K562 (cell line): Measurements from ENCODE around the gene TAOK2. TPM values are rescaled to one million over a fixed set of nuclear protein-coding genes. Genes with fewer than 3 reads are reported as not detected.

Experiments
- ATAC-seq: fragments of 200-7000 bp; cut with Tn5 transposase; 3 replicates; pipeline ENCODE4 v1.9.1; 2020; ENCODE audit warnings: moderate library complexity
- BruUV-seq: library from RNA; stranded (reverse); fragments of 400-500 nt; replicated peaks from 2 replicates; lab custom pipeline; 2021; lab: Mats Ljungman, UMichigan
- CTCF ChIA-PET: fragments of 300-600 bp; formaldehyde crosslinking; extraction: SDS; loops from one replicate; lab custom pipeline; 2021; ENCODE audit warnings: low intra/inter-chr PET ratio; lab: Yijun Ruan, JAX
- POLR2A ChIA-PET: fragments of 300-600, 350-650 bp; sonication (Branson Sonifier 250); formaldehyde crosslinking; extraction: SDS; loops from one replicate; lab custom pipeline; 2021; ENCODE audit warnings: antibody characterized with exemption, inconsistent platforms; lab: Yijun Ruan, JAX
- DNase-seq, 4 experiments: peaks; one replicate each; pipeline versions ENCODE4 v3.0.0 to v3.0.0-alpha.2; 2011 to 2018; ENCODE audit warnings: low spot score in 3 of 4, mixed read lengths in 3 of 4; ENCODE audit errors: extremely low read depth in 1 of 4
- FAIRE-seq: peaks from 2 replicates; lab custom pipeline; 2011; peaks lifted over from hg19 to GRCh38; lab: Jason Lieb, UNC
- H2AFZ ChIP-seq: 2 replicates; pipeline ENCODE4 v1.6.0; 2011; ENCODE audit warnings: low read depth, low read length, control low read depth, inconsistent platforms
- H3K27ac ChIP-seq: fragments of 200-600 bp; 3 replicates; pipeline ENCODE4 v1.8.0; 2011; ENCODE audit warnings: low read depth, mild to moderate bottlenecking, control low read depth, inconsistent platforms, low read length, moderate library complexity, mixed read lengths; ENCODE audit errors: extremely low read depth
- H3K27me3 ChIP-seq, 2 experiments: fragments of 300-600 bp in 1 of 2; 2 replicates in 1 of 2; 3 replicates in 1 of 2; pipeline versions ENCODE4 v1.6.0 to v1.8.0; 2011; ENCODE audit warnings: inconsistent platforms in 2 of 2, low read length in 2 of 2, mild to moderate bottlenecking in 1 of 2, mixed read lengths in 1 of 2, moderate library complexity in 1 of 2; ENCODE audit not compliant: control insufficient read depth in 2 of 2, insufficient read depth in 2 of 2
- H3K36me3 ChIP-seq: fragments of 300-600 bp; 3 replicates; pipeline ENCODE4 v1.8.0; 2011; ENCODE audit warnings: mild to moderate bottlenecking, low read length, inconsistent platforms; ENCODE audit not compliant: control insufficient read depth, insufficient read depth
- H3K4me1 ChIP-seq, 2 experiments: fragments of 200-600 bp in 1 of 2; replicated peaks in 1 of 2; 2 replicates in 1 of 2; 3 replicates in 1 of 2; pipeline versions ENCODE4 v1.5.1 to v1.8.0; 2011; ENCODE audit warnings: inconsistent platforms in 2 of 2, low read length in 2 of 2, mild to moderate bottlenecking in 1 of 2, mixed read lengths in 1 of 2, moderate library complexity in 1 of 2; ENCODE audit not compliant: control insufficient read depth in 2 of 2, insufficient read depth in 2 of 2
- H3K4me2 ChIP-seq: 2 replicates; pipeline ENCODE4 v1.6.1; 2011; ENCODE audit warnings: low read length, control low read depth, inconsistent platforms, mixed read lengths; ENCODE audit not compliant: insufficient read depth
- H3K4me3 ChIP-seq: fragments of 200-600 bp; sonication (generic), shearing (Covaris generic); 2 replicates; pipeline ENCODE4 v1.5.1; 2016; ENCODE audit warnings: control low read depth, inconsistent platforms
- H3K79me2 ChIP-seq: fragments of 200-600 bp; 3 replicates; pipeline ENCODE4 v1.8.0; 2011; ENCODE audit warnings: low read length, inconsistent platforms; ENCODE audit not compliant: control insufficient read depth, insufficient read depth
- H3K9ac ChIP-seq, 2 experiments: 2 replicates each; pipeline versions ENCODE4 v1.6.0 to v1.6.1; 2011; ENCODE audit warnings: low read depth in 2 of 2, low read length in 2 of 2, control low read depth in 1 of 2, inconsistent platforms in 1 of 2, mild to moderate bottlenecking in 1 of 2, mixed read lengths in 1 of 2; ENCODE audit not compliant: insufficient read depth in 1 of 2
- H3K9me1 ChIP-seq: one replicate; pipeline ENCODE4 v1.6.0; 2011; ENCODE audit warnings: inconsistent platforms, mild to moderate bottlenecking, low read length, moderate library complexity; ENCODE audit not compliant: control insufficient read depth, insufficient read depth
- H3K9me3 ChIP-seq: replicated peaks from 2 replicates; pipeline ENCODE4 v1.5.1; 2011; ENCODE audit warnings: low read depth, low read length, inconsistent platforms; ENCODE audit not compliant: control insufficient read depth, insufficient read depth
- H4K20me1 ChIP-seq: replicated peaks from 2 replicates; pipeline ENCODE4 v1.6.1; 2011; ENCODE audit warnings: low read length, inconsistent platforms, mixed read lengths; ENCODE audit not compliant: control insufficient read depth, insufficient read depth
- ARID2 ChIP-seq: fragments of 450-650 bp; IDR thresholded peaks from 2 replicates; pipeline ENCODE4 v1.6.1; 2017; ENCODE audit warnings: antibody characterized with exemption, mild to moderate bottlenecking
- ASH1L ChIP-seq: fragments of 450-650 bp; IDR thresholded peaks from 2 replicates; pipeline ENCODE4 v1.6.1; 2018; ENCODE audit warnings: borderline replicate concordance, mild to moderate bottlenecking, low read depth; ENCODE audit not compliant: partially characterized antibody
- ATF3 ChIP-seq, 2 experiments: fragments of 450-650 bp in 1 of 2; sonication (generic) in 1 of 2; formaldehyde crosslinking in 1 of 2; IDR thresholded peaks in 1 of 2; conservative IDR thresholded peaks in 1 of 2; 2 replicates each; pipeline versions ENCODE4 v1.6.1 to v1.8.1; 2016 to 2023; ENCODE audit warnings: mild to moderate bottlenecking in 2 of 2, moderate library complexity in 2 of 2, inconsistent platforms in 1 of 2, missing genetic modification reagents in 1 of 2
- BDP1 ChIP-seq: IDR thresholded peaks from 3 replicates; pipeline ENCODE4 v1.6.1; 2011; ENCODE audit not compliant: insufficient read length, insufficient read depth
- HLTF ChIP-seq: fragments of 450-650 bp; IDR thresholded peaks from 2 replicates; pipeline ENCODE4 v1.6.1; 2016
- NCOA4 ChIP-seq: fragments of 450-650 bp; IDR thresholded peaks from 2 replicates; pipeline ENCODE4 v1.6.1; 2018; ENCODE audit warnings: mild to moderate bottlenecking; ENCODE audit not compliant: partially characterized antibody
- SOX6 ChIP-seq: fragments of 450-650 bp; IDR thresholded peaks from 2 replicates; pipeline ENCODE4 v1.6.1; 2014; ENCODE audit warnings: mild to moderate bottlenecking
- ZNF436 ChIP-seq: fragments of 250-450, 450-650 bp; sonication (Bioruptor Pico); formaldehyde crosslinking; IDR thresholded peaks from 2 replicates; pipeline ENCODE4 v1.7.0; 2020; ENCODE audit warnings: mild to moderate bottlenecking
- ZNF655 ChIP-seq: fragments of 250-450 bp; sonication (Bioruptor Pico); IDR thresholded peaks from 2 replicates; pipeline ENCODE4 v1.5.0; 2021
- WGBS: fragments of 100-300 bp; shearing (Covaris generic); methylation state at CpG from one replicate; pipeline ENCODE4 v1.1.6; 2016; ENCODE audit warnings: low coverage, mixed read lengths; ENCODE audit not compliant: insufficient coverage; ENCODE audit errors: missing lambda C conversion rate; 5-methylcytosine and 5-hydroxymethylcytosine counted together
- in situ Hi-C: fragments of 300-500 bp; cut with MboI; formaldehyde crosslinking; loops from 4 replicates; pipeline ENCODE4 v1.15.0; 2018; ENCODE audit warnings: inconsistent platforms, mixed read lengths
- intact Hi-C: fragments of 100-400 bp; cut with micrococcal nuclease; formaldehyde crosslinking; loops from 2 replicates; pipeline ENCODE4 v1.14.2; 2022
- polyA plus RNA-seq, 8 experiments: library from polyadenylated mRNA; depleted of rRNA in 4 of 8; stranded (reverse) in 5 of 8; unstranded in 3 of 8; fragments of >200 nt; fragmentation: Nextera tagmentation in 2 of 8; fragmentation: Illumina TruSeq in 1 of 8; extraction: Ambion mirVana in 2 of 8; extraction: Trizol in 1 of 8; gene quantifications; 2 replicates each; pipeline versions ENCODE4 v1.2.1 to v1.2.3, GENCODE V29; 2011 to 2014; ENCODE audit warnings: inconsistent platforms in 1 of 8, missing spikeins in 1 of 8
- total RNA-seq, 7 experiments: library from RNA; depleted of rRNA in 6 of 7; stranded (reverse); fragments of >200 nt in 6 of 7; fragmentation: Illumina TruSeq in 2 of 7; extraction: Trizol in 2 of 7; gene quantifications; 2 replicates each; pipeline versions ENCODE4 v1.2.1 to v1.2.3, GENCODE V29; 2011 to 2021; ENCODE audit warnings: low replicate concordance in 1 of 7
- TF ChIP-seq, protein P1 (sequence below): fragments of 250-450 bp; sonication (Bioruptor Pico); IDR thresholded peaks from 2 replicates; pipeline ENCODE4 v1.6.1; 2021; ENCODE audit warnings: mild to moderate bottlenecking

Gene TAOK2
- total and polyA plus RNA-seq, 9 of the 15 experiments (the other 6 are each of a cell fraction or from before 2014, with no cell fraction given) = 0.10 to 41.8 (median 13.7) TPM

DNA sequence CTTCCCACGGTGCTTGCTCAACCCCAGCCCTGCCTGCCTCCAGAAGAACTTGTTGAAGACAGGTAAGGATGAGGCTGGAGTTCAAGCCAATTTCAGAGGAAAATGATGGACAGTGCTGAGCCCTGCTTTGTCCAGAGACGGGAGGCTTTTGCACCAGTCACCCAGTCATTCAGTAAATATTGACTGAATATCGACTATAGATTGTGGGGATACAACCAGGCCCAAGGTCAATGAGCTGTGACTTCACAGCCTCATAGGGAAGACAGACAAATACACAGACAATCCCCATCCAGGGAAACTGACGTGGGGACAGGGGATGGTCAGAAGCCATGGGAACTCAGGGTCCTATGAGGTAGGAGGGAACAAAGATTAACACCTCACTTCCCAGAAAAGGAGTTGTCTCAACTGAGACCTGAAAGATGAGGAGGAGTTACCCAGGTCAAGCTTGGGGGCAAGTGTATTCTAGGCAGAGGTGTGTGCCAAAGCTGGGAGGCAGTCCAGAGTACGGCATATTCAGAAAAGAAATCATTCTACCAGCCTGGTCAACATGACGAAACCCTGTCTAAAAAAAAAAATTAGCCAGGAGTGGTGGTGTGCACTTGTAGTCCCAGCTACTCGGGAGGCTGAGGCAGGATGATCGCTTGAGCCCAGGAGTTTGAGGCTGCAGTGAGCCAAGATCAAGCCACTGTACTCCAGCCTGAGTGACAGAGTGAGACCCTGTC, 43.0 kb downstream of the TAOK2 start:
- no TSS peak for BruUV-seq
- POLR2A ChIA-PET = no interaction called here
- peaks cover 0 to 15% of the 10 kb centered on the region in 2 experiments; a peak in 3 of 5 replicates for H3K4me1 ChIP-seq

More for the DNA sequence above, 43.0 kb downstream of the TAOK2 start:
- Histone ChIP-seq H3K79me2 (no peaks in the 10 kb centered on the region; the same call in 2 of the 3 replicates), H3K27ac (no peak overlapping the region), H2AFZ (no peak overlapping the region), H3K27me3 (peaks cover 0 to 4% of the 10 kb centered on the region in 2 experiments; a peak in 1 of 5 replicates), H3K9me3 (no peaks in the 10 kb centered on the region), H3K36me3 (no peaks in the 10 kb centered on the region), H3K4me2 (no peak overlapping the region), H3K9ac (no peak overlapping the region), H4K20me1 (peaks cover 3% of the 10 kb centered on the region; the same call in 1 of the 2 replicates), H3K4me3 (no peak overlapping the region), H3K9me1 (no peaks in the 10 kb centered on the region)
- TF ChIP-seq ZNF655 (CRISPR knock-in tag) = no peak
- TF ChIP-seq BDP1 = no peak
- no peak for TF ChIP-seq SOX6
- no peak for TF ChIP-seq ATF3 (IDR thresholded peaks at IDR 0.05)
- no peak for TF ChIP-seq ATF3 (CRISPR knock-in tag; conservative IDR thresholded peaks at IDR 0.05)
- no peak for TF ChIP-seq HLTF
- TF ChIP-seq, protein P1, sequence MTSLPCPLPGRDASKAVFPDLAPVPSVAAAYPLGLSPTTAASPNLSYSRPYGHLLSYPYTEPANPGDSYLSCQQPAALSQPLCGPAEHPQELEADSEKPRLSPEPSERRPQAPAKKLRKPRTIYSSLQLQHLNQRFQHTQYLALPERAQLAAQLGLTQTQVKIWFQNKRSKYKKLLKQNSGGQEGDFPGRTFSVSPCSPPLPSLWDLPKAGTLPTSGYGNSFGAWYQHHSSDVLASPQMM (CRISPR knock-in tag) = no peak
- no peak for TF ChIP-seq ASH1L
- TF ChIP-seq NCOA4 = no peak
- no peak for TF ChIP-seq ARID2
- TF ChIP-seq ZNF436 (CRISPR knock-in tag) = no peak
- intact Hi-C loops = no loop called here
- CTCF ChIA-PET = interaction anchor here (0.6 kb wide), 1 partner anchor 936 kb away, joined by 3 read pairs; no protein-coding TSS in a partner anchor
- DNase-seq = no peak
- 7% methylated on average over 8 of the region's 8 CpGs for WGBS
- no peak for FAIRE-seq
- ATAC-seq = no peak
- in situ Hi-C loops = no loop called here
